ENCODE results near the gene SLC18A3.

Gene SLC18A3

GRCh38 chr10:49653273-49653929 is 43.3 kb downstream of the SLC18A3 start:
- no peak for DNase-seq

GRCh38 chr10:49654036-49654693 is 44.1 kb downstream of the SLC18A3 start:
- no peak for DNase-seq

- DNase-seq: no peak
Measured at GRCh38 chr10:49655099-49655498, 45.0 kb downstream of the SLC18A3 start.

- no peak for DNase-seq
Measured at GRCh38 chr10:49656845-49657493, 46.9 kb downstream of the SLC18A3 start.

GRCh38 chr10:49657606-49658005 is 47.5 kb downstream of the SLC18A3 start:
- DNase-seq: no peak

GRCh38 chr10:49661140-49661856 is 51.2 kb downstream of the SLC18A3 start:
- no peak for DNase-seq

Measured in CD4-positive, alpha-beta T cell treated with Interleukin-21 for 1 hour (primary cell).